ENCODE data around the gene DHODH.

The DHODH gene

DNA sequence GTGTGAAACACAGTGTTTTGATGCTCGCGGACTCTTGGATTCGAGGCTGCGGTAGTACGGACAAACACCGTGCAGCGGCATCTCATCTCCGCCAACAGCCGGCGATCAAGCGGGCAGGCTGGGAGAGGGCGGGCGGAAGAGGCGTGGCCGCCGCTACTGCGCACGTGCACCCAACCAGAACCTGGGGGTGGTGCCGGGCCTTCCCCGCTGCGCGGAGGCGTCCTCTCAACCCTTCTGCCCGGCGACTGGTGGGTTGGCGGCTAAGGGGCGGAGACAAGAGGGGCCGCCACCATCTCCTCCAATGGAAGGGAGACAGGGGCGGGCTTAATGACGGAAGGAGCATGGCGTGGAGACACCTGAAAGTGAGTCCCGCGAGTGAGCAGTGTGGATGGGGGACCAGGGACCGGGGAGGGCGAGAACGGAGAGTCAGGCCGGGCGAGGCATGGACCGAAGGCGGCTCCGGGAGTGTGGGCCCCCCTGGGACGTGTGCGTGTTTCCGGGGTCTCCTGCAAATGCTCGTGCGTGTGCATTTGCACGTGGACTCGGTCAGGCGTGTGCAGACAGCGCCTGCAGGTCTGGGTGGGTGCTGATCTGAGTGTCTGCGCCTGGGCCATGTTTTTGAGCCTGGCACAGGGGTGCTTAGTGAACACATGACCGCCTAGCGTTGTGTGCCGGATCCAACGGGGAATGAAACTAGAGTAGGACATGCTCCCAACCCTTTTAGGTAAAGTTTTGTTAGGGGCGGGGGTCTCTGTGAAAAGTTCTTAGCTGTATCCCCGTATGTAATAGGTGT, at the start of gene DHODH:
TSS of gene DHODH (plus strand) at position 321 of the 793 bp plus-strand sequence. CDS start at position 342, 21 bp downstream.
- TF ChIP-seq, protein P1, sequence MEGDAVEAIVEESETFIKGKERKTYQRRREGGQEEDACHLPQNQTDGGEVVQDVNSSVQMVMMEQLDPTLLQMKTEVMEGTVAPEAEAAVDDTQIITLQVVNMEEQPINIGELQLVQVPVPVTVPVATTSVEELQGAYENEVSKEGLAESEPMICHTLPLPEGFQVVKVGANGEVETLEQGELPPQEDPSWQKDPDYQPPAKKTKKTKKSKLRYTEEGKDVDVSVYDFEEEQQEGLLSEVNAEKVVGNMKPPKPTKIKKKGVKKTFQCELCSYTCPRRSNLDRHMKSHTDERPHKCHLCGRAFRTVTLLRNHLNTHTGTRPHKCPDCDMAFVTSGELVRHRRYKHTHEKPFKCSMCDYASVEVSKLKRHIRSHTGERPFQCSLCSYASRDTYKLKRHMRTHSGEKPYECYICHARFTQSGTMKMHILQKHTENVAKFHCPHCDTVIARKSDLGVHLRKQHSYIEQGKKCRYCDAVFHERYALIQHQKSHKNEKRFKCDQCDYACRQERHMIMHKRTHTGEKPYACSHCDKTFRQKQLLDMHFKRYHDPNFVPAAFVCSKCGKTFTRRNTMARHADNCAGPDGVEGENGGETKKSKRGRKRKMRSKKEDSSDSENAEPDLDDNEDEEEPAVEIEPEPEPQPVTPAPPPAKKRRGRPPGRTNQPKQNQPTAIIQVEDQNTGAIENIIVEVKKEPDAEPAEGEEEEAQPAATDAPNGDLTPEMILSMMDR (IDR thresholded peaks at IDR 0.05; ENCODE audit: extremely low read depth, missing control alignments): no peak
- peak; percentile 99 for DNase-seq (ENCODE audit: low spot score)

DNA sequence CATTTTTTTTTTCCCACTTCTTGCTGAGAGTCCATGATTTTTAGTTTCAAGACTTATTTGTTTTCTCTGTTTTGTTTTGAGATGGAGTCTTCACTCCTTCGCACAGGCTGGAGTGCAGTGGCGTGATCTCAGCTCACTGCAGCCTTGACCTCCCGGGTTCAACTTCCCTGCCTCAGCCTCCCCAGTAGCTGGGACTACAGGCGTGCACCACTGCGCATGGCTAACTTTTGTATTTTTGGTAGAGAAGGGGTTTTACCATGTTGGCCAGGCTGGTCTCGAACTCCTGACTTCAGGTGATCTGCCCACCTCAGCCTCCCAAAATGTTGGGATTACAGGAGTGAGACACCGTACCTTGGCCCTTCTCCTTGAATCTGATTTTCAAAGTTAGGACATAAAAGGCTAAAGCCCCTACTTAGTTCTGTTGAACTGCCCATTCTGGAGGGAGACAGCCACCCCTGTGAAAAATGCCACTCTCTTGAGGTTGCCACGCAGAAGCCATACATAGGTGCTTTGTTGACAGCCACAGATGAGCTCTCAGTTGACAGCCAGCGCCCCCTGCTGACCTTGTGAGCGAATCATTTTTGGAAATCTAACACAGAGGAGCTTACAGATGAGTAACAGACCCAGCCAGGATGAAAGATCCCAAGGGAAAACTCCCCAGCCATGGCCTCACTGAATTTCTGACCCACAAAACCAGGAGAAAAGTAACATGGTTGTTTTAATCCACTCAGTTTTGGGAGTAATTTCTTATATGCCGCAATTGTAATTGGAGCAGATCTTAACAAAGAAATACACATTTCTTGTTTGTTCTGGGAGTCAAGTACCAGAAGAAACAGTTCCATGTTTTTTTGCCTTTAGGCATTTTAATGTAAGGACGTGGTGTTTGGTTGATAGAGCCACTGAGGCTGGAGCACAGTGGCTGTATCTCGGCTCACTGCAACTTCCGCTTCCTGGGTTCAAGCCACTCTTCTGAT, 47.2 kb upstream of the DHODH start:
- TF ChIP-seq, protein P1 (IDR thresholded peaks at IDR 0.05; ENCODE audit: extremely low read depth, missing control alignments): peak; percentile 87
- DNase-seq (ENCODE audit: low spot score): peak; percentile 80

DNA sequence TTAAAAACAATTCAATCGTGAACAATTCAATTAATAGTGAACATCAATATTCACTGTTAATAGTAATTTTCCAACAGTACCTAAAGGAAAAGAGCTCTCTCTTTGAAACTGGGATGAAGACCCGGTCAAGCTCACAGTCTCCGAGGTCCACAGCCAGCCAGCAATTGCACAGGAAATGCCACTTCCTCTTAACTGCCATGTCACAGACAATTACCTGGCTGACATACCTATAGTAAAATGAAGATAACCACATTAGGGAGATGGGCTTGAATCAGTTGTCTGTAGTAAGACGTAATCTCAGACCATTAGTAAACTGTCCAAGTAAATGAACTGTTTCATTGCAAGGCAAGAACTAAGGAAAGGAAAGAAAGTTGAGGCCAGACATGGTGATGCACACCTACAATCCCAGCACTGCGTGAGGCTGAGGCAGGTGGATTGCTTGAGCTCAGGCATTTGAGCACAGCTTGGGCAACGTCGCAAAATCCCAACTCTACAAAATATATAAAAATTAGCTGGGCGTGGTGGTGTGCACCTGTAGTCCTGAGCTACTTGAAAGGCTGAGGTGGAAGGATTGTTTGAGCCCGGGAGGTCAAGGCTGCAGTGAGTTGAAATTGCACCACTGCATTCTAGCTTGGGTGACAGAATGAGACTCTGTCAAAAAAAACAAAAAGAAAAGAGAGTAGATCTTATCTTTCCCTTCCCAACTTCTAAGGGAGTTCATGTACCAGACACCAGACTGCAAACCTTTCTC, 45.2 kb upstream of the DHODH start:
- DNase-seq (ENCODE audit: low spot score): no peak
- TF ChIP-seq, protein P1 (IDR thresholded peaks at IDR 0.05; ENCODE audit: extremely low read depth, missing control alignments): no peak

DNA sequence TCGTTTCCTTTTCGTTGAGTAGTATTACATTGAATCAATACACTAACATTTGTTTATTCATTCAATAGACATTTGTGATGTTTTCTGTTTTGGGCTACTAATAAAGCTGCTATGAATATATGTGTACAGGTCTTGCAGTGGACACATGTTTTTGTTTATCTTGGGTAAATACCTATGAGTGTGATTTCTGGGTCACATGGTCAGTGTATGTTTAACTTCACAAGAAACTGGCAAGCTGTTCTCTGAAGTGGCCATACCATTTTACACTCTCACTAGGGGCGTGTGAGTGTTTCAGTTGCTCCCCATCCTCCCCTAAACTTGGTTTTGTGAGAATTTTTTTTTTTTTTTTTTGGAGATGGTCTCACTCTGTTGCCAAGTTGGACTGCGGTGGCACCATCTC, 43.3 kb upstream of the DHODH start:
- TF ChIP-seq, protein P1 (IDR thresholded peaks at IDR 0.05; ENCODE audit: extremely low read depth, missing control alignments): no peak

DNA sequence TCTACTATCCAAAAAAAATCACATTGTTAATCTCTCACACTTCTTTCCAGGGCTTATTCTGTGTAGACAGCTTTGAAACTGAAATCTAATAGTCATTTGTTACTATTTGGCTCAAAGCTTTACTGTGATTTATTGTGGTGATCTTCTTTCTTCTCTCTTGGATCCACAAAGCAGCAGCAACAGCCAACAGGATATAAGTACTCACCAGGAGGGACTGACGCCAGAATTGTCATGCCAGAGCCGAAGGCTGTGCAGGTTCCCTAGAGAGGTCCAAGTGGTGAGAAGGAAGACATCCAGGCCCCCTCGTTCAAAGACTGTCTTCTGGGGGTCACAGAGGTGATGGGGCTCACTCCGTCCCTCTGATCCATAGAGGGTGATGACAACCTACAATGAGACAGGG, 41.6 kb upstream of the DHODH start:
- DNase-seq (ENCODE audit: low spot score): no peak
- TF ChIP-seq, protein P1 (IDR thresholded peaks at IDR 0.05; ENCODE audit: extremely low read depth, missing control alignments): no peak

More for the DNA sequence above, 43.3 kb upstream of the DHODH start:
- DNase-seq (ENCODE audit: low spot score): no peak

DNA sequence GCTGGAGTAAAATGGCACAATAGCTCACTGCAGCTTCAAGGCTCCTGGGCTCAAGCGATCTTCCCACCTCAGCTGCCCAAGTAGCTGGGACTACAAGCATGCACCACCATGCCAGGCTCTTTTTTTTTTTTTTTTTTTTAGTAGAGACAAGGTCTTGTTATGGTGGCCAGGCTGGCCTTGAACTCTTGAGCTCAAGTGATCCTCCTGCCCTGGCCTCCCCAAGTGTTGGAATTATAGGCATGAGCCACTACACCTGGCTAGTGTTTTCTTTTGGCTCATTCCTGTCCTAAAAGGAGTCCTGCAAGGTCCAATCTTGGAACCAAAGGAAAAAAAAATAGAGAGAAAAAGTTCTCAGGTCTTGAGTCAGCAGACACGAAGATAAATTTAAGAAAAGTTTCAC, 39.2 kb upstream of the DHODH start:
- DNase-seq (ENCODE audit: low spot score): no peak
- TF ChIP-seq, protein P1 (IDR thresholded peaks at IDR 0.05; ENCODE audit: extremely low read depth, missing control alignments): no peak

Measured in GM20000 (cell line).